ENCODE results near the gene YIPF2. TPM values are rescaled to one million over a fixed set of nuclear protein-coding genes. Genes with fewer than 3 reads are reported as not detected.

The YIPF2 gene
- total RNA-seq, 4 donors from 2014 or later, result 30.5 to 60.1 (median 49.3) TPM

- Histone ChIP-seq H3K9me3 (no peaks in the 10 kb centered on the region), H3K4me1 (peaks cover 0 to 39% (median 0%) of the 10 kb centered on the region in 4 donors), H3K27me3 (no peaks in the 10 kb centered on the region), H3K4me3 (no peak overlapping the region), H3K36me3 (no peaks in the 10 kb centered on the region), H3K27ac (peak overlapping the region in 2 of 4 donors; percentile 11 to 30)
- TF ChIP-seq POLR2A (IDR thresholded peaks at IDR 0.05) (no peak), CTCF (IDR thresholded peaks at IDR 0.05) (no peak)
- DNase-seq, result no peak
Observed at GRCh38 chr19:10896851-10897526, 31.4 kb downstream of the YIPF2 start.

DNA sequence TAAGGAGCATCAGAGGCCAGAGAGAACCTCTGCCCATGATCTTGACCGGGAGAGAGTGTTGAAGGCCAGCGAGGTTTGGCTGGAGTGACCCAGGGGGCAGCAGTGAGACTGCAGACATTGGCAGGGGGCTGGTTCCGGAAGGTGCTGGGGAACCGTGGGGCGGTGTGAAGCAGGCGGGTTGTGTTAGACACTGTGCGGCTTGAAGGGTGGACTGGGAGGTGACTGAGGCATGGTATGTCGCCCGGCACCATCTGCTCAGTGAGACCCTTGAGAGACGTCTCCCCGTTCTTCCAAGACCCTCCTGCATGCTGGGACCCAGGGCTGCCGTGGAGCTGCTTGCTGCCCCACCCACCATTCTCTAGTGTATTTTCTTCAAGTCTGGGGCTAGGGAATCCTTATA lies 32.5 kb downstream of the YIPF2 start:
- TF ChIP-seq POLR2A (IDR thresholded peaks at IDR 0.05) (no peak), CTCF (IDR thresholded peaks at IDR 0.05) (no peak)
- H3K27me3 ChIP-seq, result no peaks in the 10 kb centered on the region
- H3K4me3 ChIP-seq, result no peak overlapping the region
- DNase-seq, result no peak
- H3K36me3 ChIP-seq, result no peaks in the 10 kb centered on the region
- H3K27ac ChIP-seq, result no peak overlapping the region
- no peaks in the 10 kb centered on the region for H3K9me3 ChIP-seq
- H3K4me1 ChIP-seq, result peaks cover 0 to 50% (median 0%) of the 10 kb centered on the region in 4 donors

- Histone ChIP-seq H3K4me3 (no peak overlapping the region), H3K9me3 (no peaks in the 10 kb centered on the region), H3K4me1 (peaks cover 0 to 52% (median 0%) of the 10 kb centered on the region in 4 donors), H3K27me3 (no peaks in the 10 kb centered on the region), H3K27ac (no peak overlapping the region), H3K36me3 (no peaks in the 10 kb centered on the region)
- TF ChIP-seq CTCF (IDR thresholded peaks at IDR 0.05) (no peak), POLR2A (IDR thresholded peaks at IDR 0.05) (no peak)
- no peak for DNase-seq
Observed at GRCh38 chr19:10895363-10895762, 33.1 kb downstream of the YIPF2 start.

- no peak overlapping the region for H3K27ac ChIP-seq
- H3K4me3 ChIP-seq, result no peak overlapping the region
- H3K27me3 ChIP-seq, result no peaks in the 10 kb centered on the region
- no peak for TF ChIP-seq CTCF (IDR thresholded peaks at IDR 0.05)
- TF ChIP-seq POLR2A (IDR thresholded peaks at IDR 0.05), result no peak
- no peaks in the 10 kb centered on the region for H3K36me3 ChIP-seq
- H3K9me3 ChIP-seq, result no peaks in the 10 kb centered on the region
- DNase-seq, result no peak
- H3K4me1 ChIP-seq, result peaks cover 0 to 52% (median 0%) of the 10 kb centered on the region in 4 donors
Observed at GRCh38 chr19:10894911-10895213, 33.6 kb downstream of the YIPF2 start.

DNA sequence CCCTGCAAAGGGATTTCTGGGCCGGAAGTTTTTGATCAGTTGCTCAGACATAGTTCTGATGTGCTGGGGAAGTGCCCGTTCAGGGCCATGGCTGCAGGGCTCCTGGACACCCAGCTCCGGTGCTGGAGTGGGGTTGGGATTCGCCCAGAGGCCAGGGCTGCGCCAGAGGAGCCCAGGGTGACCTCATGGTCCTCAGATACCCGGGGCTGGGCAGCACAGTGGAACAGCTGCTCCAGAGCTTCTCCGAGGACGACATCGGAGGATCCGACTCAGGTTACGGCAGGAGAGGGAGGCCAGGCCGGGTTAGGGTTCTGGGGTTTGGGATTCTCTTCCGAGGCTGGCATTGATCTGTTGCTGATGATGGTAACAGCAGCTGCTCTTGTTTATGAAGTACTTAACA lies 36.2 kb downstream of the YIPF2 start:
- peaks cover 0 to 42% (median 6%) of the 10 kb centered on the region in 4 donors for H3K4me1 ChIP-seq
- H3K9me3 ChIP-seq, result no peaks in the 10 kb centered on the region
- H3K4me3 ChIP-seq, result no peak overlapping the region
- DNase-seq, result no peak
- no peak for TF ChIP-seq POLR2A (IDR thresholded peaks at IDR 0.05)
- no peak for TF ChIP-seq CTCF (IDR thresholded peaks at IDR 0.05)
- H3K36me3 ChIP-seq, result no peaks in the 10 kb centered on the region
- H3K27ac ChIP-seq, result peak overlapping the region in 2 of 4 donors; percentile 28 to 72
- no peaks in the 10 kb centered on the region for H3K27me3 ChIP-seq

All from Peyer's patch (tissue), 4 donors.